Measurements from ENCODE around the gene VASH1.

Gene VASH1

GRCh38 chr14:76814726-76815645 lies 53.7 kb downstream of the VASH1 start:
- TF ChIP-seq JUND (IDR thresholded peaks at IDR 0.05; ENCODE audit: low read depth): no peak
- no peak for DNase-seq (ENCODE audit: low read depth in 1 of 2, low spot score in 1 of 2)
- in situ Hi-C loops (cut with HindIII; ENCODE audit: low pct_unique_long_range_greater_than_20kb, low sequenced_read_pairs): no loop called here

GRCh38 chr14:76820700-76821099 lies 59.4 kb downstream of the VASH1 start:
- in situ Hi-C loops (cut with HindIII; ENCODE audit: low pct_unique_long_range_greater_than_20kb, low sequenced_read_pairs): no loop called here
- TF ChIP-seq JUND (IDR thresholded peaks at IDR 0.05; ENCODE audit: low read depth): no peak
- no peak for DNase-seq (ENCODE audit: low read depth in 1 of 2, low spot score in 1 of 2)

GRCh38 chr14:76826122-76826521 lies 64.9 kb downstream of the VASH1 start, which contains the start of gene LRRC74A:
Gene LRRC74A (plus strand): TSS chr14:76826408. CDS start chr14:76826698, 290 bp downstream.
- no peak for DNase-seq (ENCODE audit: low read depth in 1 of 2, low spot score in 1 of 2)
- in situ Hi-C loops (cut with HindIII; ENCODE audit: low pct_unique_long_range_greater_than_20kb, low sequenced_read_pairs): no loop called here
- no peak for TF ChIP-seq JUND (IDR thresholded peaks at IDR 0.05; ENCODE audit: low read depth)

- TF ChIP-seq JUND (IDR thresholded peaks at IDR 0.05; ENCODE audit: low read depth): no peak
- in situ Hi-C loops (cut with HindIII; ENCODE audit: low pct_unique_long_range_greater_than_20kb, low sequenced_read_pairs): no loop called here
- no peak for DNase-seq (ENCODE audit: low read depth in 1 of 2, low spot score in 1 of 2)
Observed at GRCh38 chr14:76827696-76828296, 66.5 kb downstream of the VASH1 start.

- no peak for TF ChIP-seq JUND (IDR thresholded peaks at IDR 0.05; ENCODE audit: low read depth)
- DNase-seq (ENCODE audit: low read depth in 1 of 2, low spot score in 1 of 2): no peak
- in situ Hi-C loops (cut with HindIII; ENCODE audit: low pct_unique_long_range_greater_than_20kb, low sequenced_read_pairs): no loop called here
Observed at GRCh38 chr14:76828339-76829012, 67.2 kb downstream of the VASH1 start.

- in situ Hi-C loops (cut with HindIII; ENCODE audit: low pct_unique_long_range_greater_than_20kb, low sequenced_read_pairs): no loop called here
- TF ChIP-seq JUND (IDR thresholded peaks at IDR 0.05; ENCODE audit: low read depth): no peak
- no peak for DNase-seq (ENCODE audit: low read depth in 1 of 2, low spot score in 1 of 2)
Observed at GRCh38 chr14:76829013-76829365, 67.7 kb downstream of the VASH1 start.

GRCh38 chr14:76829650-76830421 lies 68.6 kb downstream of the VASH1 start:
- no peak for TF ChIP-seq JUND (IDR thresholded peaks at IDR 0.05; ENCODE audit: low read depth)
- in situ Hi-C loops (cut with HindIII; ENCODE audit: low pct_unique_long_range_greater_than_20kb, low sequenced_read_pairs): no loop called here
- no peak for DNase-seq (ENCODE audit: low read depth in 1 of 2, low spot score in 1 of 2)

- DNase-seq (ENCODE audit: low read depth in 1 of 2, low spot score in 1 of 2): no peak
- in situ Hi-C loops (cut with HindIII; ENCODE audit: low pct_unique_long_range_greater_than_20kb, low sequenced_read_pairs): no loop called here
- no peak for TF ChIP-seq JUND (IDR thresholded peaks at IDR 0.05; ENCODE audit: low read depth)
Observed at GRCh38 chr14:76830556-76830955, 69.3 kb downstream of the VASH1 start.

- in situ Hi-C loops (cut with HindIII; ENCODE audit: low pct_unique_long_range_greater_than_20kb, low sequenced_read_pairs): no loop called here
- no peak for DNase-seq (ENCODE audit: low read depth in 1 of 2, low spot score in 1 of 2)
- TF ChIP-seq JUND (IDR thresholded peaks at IDR 0.05; ENCODE audit: low read depth): no peak
Observed at GRCh38 chr14:76832503-76832988, 71.3 kb downstream of the VASH1 start.

Measured in T47D (cell line).